CD4-positive, alpha-beta T cell treated with Interleukin-12 subunit alpha and Interleukin-12 subunit beta, for 1 hour (primary cell): Measurements from ENCODE around the gene PPP1R37.

Source experiments
- DNase-seq: peaks from one replicate; pipeline ENCODE4 v3.0.0-alpha.2; 2020

The PPP1R37 gene

GRCh38 chr19:45092747-45093678 lies at the start of gene PPP1R37:
PPP1R37 (plus strand) TSS chr19:45093179; CDS start chr19:45093326, 147 bp downstream.
- DNase-seq, result peak; percentile 95

- DNase-seq, result no peak
Measured at GRCh38 chr19:45045671-45046353, 47.2 kb upstream of the PPP1R37 start.

GRCh38 chr19:45046355-45046754 lies 46.6 kb upstream of the PPP1R37 start:
- DNase-seq, result no peak

- no peak for DNase-seq
Measured at GRCh38 chr19:45047188-45047797, 45.7 kb upstream of the PPP1R37 start.

- no peak for DNase-seq
Measured at GRCh38 chr19:45049073-45049736, 43.8 kb upstream of the PPP1R37 start.

GRCh38 chr19:45050036-45050435 lies 42.9 kb upstream of the PPP1R37 start:
- no peak for DNase-seq

- DNase-seq, result no peak
Measured at GRCh38 chr19:45051929-45052579, 40.9 kb upstream of the PPP1R37 start.

DNA sequence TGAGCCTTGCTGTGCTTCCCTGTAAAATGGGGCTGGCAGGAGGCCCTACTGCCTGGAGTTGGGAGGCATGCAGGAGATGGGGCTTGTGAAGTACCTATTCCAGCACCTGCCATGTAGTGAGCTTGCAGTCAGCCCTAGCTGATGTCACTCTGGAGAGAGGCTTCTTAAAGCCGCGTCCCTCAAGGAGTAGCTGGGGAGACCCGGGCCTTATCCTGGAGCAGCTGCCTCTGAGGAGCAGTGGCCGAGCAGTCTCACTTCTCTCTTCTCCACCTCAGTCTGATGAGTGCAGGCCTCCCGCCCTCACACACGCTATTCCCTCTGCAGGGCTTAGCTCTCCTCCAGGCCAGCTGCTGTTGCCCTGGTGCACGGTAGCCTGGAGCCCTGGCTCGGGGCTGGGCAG lies 36.1 kb upstream of the PPP1R37 start:
- no peak for DNase-seq

DNA sequence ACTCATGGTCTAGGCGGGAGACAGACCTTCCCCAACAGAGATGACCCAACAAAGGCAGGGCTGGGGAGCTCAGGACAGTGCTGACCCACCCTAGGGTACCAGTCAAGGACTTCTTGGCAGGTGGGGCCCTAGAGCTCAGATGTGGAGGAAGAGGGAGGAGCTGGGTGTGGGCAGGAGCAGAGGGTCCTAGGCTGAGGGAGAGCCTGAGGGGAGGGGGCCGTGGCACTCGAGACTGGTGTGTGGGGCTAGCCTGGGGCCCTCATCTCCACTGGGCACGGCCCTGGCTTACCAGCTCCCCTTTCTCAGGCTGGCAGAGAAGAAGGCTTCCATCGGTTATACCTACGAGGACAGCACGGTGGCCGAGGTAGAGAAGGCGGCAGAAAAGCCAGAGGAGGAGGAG lies 35.5 kb upstream of the PPP1R37 start:
- DNase-seq, result no peak

- no peak for DNase-seq
Measured at GRCh38 chr19:45058622-45059159, 34.3 kb upstream of the PPP1R37 start.

DNA sequence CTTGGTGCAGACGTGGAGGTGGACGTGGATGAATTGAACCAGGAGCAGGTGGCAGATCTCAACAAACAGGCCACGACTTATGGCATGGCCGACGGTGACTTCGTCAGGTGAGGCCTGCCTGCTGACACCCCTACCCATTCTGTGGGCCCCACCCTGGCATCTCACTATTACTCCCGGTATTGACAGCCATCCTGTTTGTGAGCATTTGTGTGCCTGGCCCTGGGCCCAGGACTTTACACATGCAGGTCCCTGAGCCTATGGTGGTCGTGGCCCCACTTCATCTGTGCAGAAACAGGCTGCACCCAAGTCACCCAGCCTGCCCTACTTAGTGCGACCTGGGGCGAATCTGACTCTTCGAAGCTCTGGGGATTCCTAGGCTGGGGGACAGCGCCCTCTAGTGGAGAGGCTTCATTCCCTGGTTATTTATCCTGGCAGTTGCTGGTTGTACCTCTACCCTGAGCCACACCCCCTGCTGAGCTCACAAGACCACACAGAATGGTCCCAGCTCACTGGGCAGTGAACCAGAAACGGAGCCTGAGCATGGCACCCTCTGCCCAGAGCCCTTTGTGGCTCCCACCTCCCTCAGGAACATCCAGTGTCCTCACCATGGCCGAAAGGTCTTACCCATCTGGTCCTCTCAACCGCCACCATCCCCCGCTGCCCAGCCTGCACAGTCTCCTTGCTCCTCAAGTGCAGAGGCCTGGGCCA lies 33.6 kb upstream of the PPP1R37 start:
- DNase-seq, result peak; percentile 86

- DNase-seq, result no peak
Measured at GRCh38 chr19:45061965-45062364, 31.0 kb upstream of the PPP1R37 start.

DNA sequence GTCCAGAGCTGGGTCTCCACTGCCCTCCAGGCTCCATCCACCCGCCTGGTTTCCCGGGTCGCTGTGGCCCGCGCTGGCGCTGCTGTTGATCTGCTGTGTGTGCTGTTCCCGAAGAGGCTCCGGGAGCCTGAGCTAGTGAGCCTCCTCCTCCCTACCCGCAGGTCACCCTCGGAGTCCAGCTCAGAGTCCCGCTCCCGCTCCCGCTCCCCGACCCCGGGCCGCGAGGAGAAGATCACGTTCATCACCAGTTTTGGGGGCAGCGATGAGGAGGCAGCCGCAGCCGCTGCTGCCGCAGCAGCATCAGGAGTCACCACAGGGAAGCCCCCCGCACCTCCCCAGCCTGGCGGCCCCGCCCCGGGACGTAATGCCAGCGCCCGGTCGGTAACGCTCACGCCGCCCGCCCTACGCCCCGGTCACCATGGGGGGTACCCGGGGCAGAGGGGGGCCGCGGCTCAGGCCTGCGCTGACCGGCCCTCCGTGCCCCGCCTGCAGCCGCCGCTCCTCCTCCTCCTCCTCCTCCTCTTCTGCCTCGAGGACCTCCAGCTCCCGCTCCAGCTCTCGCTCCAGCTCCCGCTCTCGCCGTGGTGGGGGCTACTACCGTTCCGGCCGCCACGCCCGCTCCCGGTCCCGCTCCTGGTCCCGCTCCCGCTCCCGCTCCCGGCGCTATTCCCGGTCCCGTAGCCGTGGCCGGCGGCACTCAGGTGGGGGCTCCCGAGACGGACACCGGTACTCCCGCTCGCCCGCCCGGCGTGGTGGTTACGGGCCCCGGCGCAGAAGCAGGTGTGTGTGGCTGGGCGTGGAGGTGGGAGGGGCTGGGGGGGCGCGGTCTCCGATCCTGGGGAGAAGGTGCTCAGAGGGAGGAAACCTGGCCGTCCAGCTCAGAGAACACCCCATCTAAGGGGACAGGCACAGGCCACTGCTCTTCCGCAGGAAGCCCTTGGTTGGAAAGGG lies 28.9 kb upstream of the PPP1R37 start:
- DNase-seq, result no peak

DNA sequence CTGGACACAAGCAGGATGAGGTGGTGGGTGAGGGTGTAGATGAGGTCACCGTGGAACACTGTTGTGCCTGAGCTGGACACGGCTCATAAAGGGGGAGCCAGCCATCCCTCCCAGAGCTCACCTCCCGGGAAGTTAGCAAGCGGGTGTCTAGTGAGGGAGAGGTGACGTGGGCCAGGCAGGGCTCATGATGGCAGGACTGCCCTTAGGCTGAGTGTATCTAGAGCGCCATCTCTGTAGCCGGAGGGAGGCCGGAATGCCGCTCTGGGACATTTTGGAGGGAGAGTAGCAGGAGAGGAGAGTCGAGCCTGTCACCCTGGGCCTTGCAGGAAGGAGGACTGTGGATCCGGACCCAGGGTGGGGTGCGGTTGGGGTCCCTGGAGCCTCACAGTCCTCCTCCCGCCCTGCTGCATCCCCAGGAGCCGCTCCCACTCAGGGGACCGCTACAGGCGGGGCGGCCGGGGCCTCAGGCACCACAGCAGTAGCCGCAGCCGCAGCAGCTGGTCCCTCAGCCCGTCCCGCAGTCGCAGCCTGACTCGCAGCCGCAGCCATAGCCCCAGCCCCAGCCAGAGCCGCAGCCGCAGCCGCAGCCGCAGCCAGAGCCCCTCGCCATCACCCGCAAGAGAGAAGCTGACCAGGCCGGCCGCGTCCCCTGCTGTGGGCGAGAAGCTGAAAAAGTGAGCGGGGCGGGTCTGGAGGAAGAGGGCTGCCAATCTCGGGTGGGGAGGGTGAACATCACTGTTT lies 25.9 kb upstream of the PPP1R37 start:
- no peak for DNase-seq

DNA sequence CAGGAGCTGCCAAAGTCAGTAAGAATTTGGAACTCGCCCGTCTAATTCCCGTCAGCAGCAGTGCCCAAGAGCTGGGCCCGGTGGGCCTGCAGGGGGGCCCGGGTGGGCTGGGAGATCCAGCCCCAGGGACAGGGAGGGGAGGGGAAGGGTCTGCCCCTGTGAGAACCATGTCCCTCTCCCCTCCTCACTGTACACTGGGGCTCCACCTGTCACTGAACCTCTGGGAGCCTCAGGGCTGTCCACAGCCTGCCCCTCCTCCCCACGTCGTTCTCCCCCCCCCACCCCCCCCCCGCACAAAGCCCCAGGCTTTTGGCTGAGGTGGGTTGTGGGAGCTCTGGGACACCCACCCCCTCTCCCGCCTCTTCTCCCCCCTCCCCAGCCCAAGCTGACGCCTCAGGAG lies 24.9 kb upstream of the PPP1R37 start:
- DNase-seq, result no peak

DNA sequence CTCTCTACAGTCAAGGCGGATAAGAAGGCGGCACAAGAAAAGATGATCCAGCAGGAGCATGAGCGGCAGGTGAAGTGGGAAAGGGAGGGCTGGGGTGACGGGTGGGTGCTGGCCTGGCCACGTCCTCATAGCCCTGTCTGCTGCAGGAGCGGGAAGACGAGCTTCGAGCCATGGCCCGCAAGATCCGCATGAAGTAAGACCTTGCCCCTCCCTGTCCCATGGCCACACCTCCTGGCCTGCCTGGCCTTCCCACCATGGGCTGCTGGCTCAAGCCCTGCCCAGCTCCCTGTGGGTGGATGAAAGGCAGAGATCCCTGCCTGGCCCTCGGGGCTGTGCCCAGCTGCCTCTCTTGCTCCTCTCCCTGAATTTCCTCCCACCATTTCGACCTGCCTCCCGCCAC lies 23.9 kb upstream of the PPP1R37 start:
- DNase-seq, result no peak

DNA sequence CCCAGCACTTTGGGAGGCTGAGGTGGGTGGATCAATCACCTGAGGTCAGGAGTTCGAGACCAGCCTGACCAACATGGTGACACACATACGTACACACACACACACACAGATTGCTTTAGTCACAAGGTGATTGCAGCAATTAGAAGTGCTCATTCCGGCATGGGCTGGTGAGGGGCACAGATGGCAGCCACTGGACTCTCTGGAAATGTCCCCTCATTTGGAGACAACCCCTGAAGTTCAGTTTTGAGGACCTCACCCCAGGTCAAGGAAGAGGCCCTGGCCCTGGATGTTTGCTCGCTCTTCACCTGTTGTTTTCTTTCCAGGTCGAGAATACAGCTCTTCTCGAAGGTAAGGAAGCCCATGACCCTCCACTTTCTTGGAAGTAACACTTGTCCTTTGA lies 22.8 kb upstream of the PPP1R37 start:
- DNase-seq, result no peak

DNA sequence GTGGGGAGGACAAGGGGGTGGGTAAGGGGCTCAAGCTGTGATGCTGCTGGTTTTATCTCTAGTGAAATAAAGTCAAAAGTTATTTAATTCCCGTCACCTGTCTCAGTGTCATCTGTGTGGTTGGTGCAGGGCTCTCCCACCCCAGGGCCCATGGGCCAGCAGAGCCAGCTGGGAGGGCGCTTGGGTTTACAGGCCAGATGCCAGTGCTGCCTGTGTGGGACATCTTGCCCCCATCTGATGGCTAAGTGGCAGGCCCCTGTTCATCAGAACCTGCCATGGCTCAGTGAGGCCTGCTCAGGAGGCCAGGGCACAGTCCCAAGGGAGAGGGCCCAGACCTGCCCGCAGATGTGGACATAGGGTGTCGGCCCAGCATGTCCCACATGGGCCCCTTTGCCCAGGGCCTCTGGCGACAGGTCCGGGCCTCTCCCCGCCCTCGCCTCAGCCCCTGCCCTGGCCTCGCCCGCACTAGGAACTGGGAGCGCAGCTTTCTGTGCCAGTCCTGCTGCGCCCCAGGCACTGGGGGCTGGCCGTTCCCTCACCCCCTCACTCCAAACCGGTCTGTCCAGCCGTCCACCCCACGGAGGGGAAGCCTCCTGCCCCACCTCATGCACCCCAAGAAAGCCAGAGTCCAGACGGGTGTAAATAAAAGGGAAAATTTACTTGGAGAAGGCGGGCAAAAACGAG lies 22.0 kb upstream of the PPP1R37 start:
- no peak for DNase-seq

DNA sequence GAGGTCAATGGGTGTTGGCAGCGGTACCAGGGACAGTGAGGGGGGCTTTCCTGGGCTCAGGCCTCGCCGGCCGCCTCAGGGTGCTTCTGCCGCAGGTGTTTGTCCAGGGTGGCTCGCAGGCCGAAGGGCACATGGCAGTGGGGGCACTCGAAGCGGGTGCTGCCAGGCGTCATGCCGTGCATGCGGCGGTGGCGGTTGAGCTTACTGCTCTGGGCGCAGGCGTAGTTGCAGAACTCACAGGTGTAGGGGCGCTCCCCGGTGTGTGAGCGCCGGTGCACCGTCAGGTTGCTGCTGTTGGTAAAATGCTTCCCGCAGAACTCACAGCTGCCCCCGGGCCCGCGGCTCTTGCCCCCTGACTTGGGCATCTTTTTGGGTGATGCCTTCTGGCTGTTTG lies 21.4 kb upstream of the PPP1R37 start:
- no peak for DNase-seq
